ENCODE results near the gene PNN. TPM values are rescaled to one million over a fixed set of nuclear protein-coding genes. Genes with fewer than 3 reads are reported as not detected.
"Not testable (repeated sequence)": the region's sequence is repeated elsewhere in the genome, so short reads cannot be mapped to it uniquely, and the experiment has no call there.

Gene PNN
- total RNA-seq, 2 experiments from 2014 or later, result 76.8 to 91.2 TPM

DNA sequence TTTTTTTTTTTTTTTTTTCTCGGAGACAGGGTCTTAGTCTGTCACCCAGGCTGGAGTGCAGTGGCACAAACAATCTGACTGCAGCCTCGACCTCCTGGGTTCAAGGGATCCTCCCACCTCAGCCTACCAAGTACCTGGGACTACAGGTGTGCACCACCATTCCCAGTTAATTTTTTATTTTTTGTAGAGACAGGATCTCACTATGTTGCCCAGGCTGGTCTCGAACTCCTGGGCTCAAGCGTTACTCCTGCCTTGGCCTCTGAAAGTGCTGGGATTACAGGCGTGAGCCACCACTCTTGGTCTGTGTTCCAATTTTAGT lies 8.6 kb downstream of the PNN start:
- Mint-ChIP-seq H3K4me1 (peaks cover 25% of the 10 kb centered on the region), H3K36me3 (ENCODE audit: low read depth) (peaks cover 34% of the 10 kb centered on the region)
- H3K4me3 Mint-ChIP-seq, H3K9me3 Mint-ChIP-seq, H3K27me3 Mint-ChIP-seq, CTCF ChIA-PET, DNase-seq, H3K27ac Mint-ChIP-seq: not testable (repeated sequence)
- POLR2A ChIA-PET, result interaction anchor here (0.5 kb wide), 1 partner anchor 47 kb away, joined by 4 read pairs; no protein-coding TSS in a partner anchor

GRCh38 chr14:39184628-39185255 lies 9.7 kb downstream of the PNN start:
- CTCF ChIA-PET, result interaction anchor here (0.6 to 1.4 kb wide), 4 partner anchors 17 to 153 kb away, joined by 3 to 7 read pairs (median 4); no protein-coding TSS in a partner anchor
- no peak overlapping the region for H3K4me3 Mint-ChIP-seq

DNA sequence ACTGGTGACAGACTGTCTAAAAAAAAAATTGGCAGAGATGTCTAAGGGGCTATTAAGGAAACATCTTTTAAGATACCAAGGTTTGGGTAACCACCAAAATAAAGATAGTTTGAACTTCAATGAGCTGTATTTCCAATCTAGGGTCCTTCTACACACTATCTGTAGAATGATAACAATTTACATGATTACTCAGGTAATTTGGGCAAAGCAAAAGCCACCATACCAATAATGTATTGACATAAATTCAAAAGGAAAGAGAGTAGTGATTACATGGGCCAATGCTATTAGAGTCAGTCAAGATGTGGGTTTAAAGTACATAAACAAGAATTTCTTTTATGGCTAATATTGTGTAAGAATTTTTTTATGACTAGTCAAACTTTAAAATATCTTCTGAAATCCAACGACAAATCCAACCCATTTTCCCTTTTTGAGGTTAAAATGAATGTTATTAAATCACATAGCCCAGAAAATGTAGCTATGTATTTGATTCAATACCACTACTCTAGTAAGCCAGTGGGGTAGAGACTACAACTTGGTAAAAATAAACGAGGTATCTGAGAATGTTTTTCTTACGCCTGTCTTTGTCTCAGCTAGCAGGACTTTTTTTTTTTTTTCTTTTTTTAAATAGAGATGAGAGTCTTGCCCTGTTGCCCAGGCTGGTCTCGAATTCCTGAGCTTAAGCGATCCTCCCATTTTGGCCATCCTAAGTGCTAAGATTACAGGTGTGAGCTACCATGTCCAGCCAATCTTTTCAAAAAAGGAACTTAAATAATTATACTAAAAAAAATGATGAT lies 10.4 kb downstream of the PNN start:
- ChIA-PET POLR2A (interaction anchor here (0.8 kb wide), 1 partner anchor 246 kb away, joined by 3 read pairs; no protein-coding TSS in a partner anchor), CTCF (interaction anchor here (0.6 to 1.4 kb wide), 4 partner anchors 17 to 152 kb away, joined by 3 to 7 read pairs (median 4); no protein-coding TSS in a partner anchor)
- Mint-ChIP-seq H3K27ac (no peak overlapping the region), H3K4me3 (no peak overlapping the region), H3K36me3 (ENCODE audit: low read depth) (peaks cover 26% of the 10 kb centered on the region), H3K27me3 (no peaks in the 10 kb centered on the region), H3K9me3 (no peaks in the 10 kb centered on the region), H3K4me1 (peaks cover 15% of the 10 kb centered on the region)
- DNase-seq, result no peak

More at GRCh38 chr14:39184628-39185255, 9.7 kb downstream of the PNN start:
- DNase-seq, result no peak
- POLR2A ChIA-PET, result no interaction called here
- peaks cover 26% of the 10 kb centered on the region for H3K36me3 Mint-ChIP-seq (ENCODE audit: low read depth)
- H3K4me1 Mint-ChIP-seq, result peaks cover 17% of the 10 kb centered on the region
- H3K27ac Mint-ChIP-seq, result no peak overlapping the region
- no peaks in the 10 kb centered on the region for H3K9me3 Mint-ChIP-seq
- no peaks in the 10 kb centered on the region for H3K27me3 Mint-ChIP-seq

GRCh38 chr14:39186941-39187525 lies 12.0 kb downstream of the PNN start:
- H3K9me3 Mint-ChIP-seq, result no peaks in the 10 kb centered on the region
- DNase-seq, result no peak
- CTCF ChIA-PET, result no interaction called here
- H3K36me3 Mint-ChIP-seq (ENCODE audit: low read depth), result peaks cover 26% of the 10 kb centered on the region
- peaks cover 15% of the 10 kb centered on the region for H3K4me1 Mint-ChIP-seq
- POLR2A ChIA-PET, result no interaction called here
- H3K27me3 Mint-ChIP-seq, result no peaks in the 10 kb centered on the region
- H3K27ac Mint-ChIP-seq, result no peak overlapping the region
- no peak overlapping the region for H3K4me3 Mint-ChIP-seq

DNA sequence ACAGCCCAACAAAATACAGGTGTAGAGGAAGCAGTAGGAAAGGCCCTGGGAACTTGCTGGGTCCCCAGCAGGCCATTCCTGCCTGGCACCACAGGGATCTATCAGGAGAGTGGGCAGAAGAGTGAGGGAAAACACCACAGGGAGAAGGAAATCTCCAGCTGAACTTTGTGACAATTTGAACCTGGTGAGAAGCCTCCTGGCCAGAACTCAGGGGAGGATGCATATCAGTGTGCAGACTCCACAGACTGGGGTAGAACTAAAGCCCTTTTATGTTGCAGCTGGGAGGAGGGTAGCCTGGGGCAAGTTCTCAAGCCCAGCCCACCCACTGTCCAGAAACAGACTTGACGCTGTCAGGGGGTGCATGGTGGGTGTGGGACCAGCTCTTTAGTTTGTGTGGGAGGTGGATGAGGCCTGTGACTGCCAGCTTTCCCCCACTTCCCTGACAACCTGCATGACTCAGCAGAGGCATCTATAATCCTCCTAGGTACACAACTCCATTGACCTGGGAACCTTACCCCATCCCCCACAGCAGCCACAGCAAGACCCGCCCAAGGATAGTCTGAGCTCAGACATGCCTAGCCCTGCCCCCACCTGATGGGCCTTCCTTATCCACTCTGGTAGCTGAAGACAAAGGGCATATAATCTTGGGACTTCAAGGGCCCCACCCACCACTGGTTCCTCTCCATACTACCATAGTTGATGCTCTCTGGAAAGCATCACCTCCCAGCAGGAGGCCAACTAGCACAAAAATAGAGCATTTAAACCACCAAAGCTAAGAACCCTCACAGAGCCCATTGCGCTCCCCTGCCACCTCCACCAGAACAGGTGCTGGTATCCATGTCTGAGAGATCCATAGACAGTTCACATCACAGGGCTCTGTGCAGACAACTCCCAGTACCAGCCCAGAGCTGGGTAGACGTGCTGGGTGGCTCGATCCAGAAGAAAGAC lies 28.9 kb downstream of the PNN start:
- ChIA-PET CTCF (interaction anchor here (1.0 to 2.9 kb wide), 4 partner anchors 11 to 26 kb away, joined by 3 to 7 read pairs (median 4); no protein-coding TSS in a partner anchor), POLR2A (no interaction called here)
- no peak overlapping the region for H3K27ac Mint-ChIP-seq
- H3K9me3 Mint-ChIP-seq, result peaks cover 26% of the 10 kb centered on the region
- DNase-seq, result no peak
- peaks cover 42% of the 10 kb centered on the region for H3K4me1 Mint-ChIP-seq
- H3K27me3 Mint-ChIP-seq, result no peaks in the 10 kb centered on the region
- peaks cover 25% of the 10 kb centered on the region for H3K36me3 Mint-ChIP-seq (ENCODE audit: low read depth)
- H3K4me3 Mint-ChIP-seq, result no peak overlapping the region

GRCh38 chr14:39207430-39207829 lies 32.4 kb downstream of the PNN start:
- peaks cover 42% of the 10 kb centered on the region for H3K4me1 Mint-ChIP-seq
- H3K4me3 Mint-ChIP-seq, result peak overlapping the region; percentile 17
- POLR2A ChIA-PET, DNase-seq, H3K27me3 Mint-ChIP-seq: not testable (repeated sequence)
- H3K27ac Mint-ChIP-seq, result peak overlapping the region; percentile 90
- peaks cover 26% of the 10 kb centered on the region for H3K9me3 Mint-ChIP-seq
- peaks cover 25% of the 10 kb centered on the region for H3K36me3 Mint-ChIP-seq (ENCODE audit: low read depth)
- CTCF ChIA-PET, result interaction anchor here (1.2 kb wide), 2 partner anchors 12 to 19 kb away, joined by 3 to 5 read pairs; no protein-coding TSS in a partner anchor

- H3K36me3 Mint-ChIP-seq (ENCODE audit: low read depth), result peaks cover 17% of the 10 kb centered on the region
- no peak overlapping the region for H3K27ac Mint-ChIP-seq
- H3K9me3 Mint-ChIP-seq, result peaks cover 14% of the 10 kb centered on the region
- ChIA-PET CTCF (interaction anchor here (0.6 to 1.1 kb wide), 2 partner anchors 15 to 18 kb away, joined by 4 to 6 read pairs; no protein-coding TSS in a partner anchor), POLR2A (no interaction called here)
- no peak for DNase-seq
- H3K27me3 Mint-ChIP-seq, result no peaks in the 10 kb centered on the region
- no peak overlapping the region for H3K4me3 Mint-ChIP-seq
- peaks cover 25% of the 10 kb centered on the region for H3K4me1 Mint-ChIP-seq
Observed at GRCh38 chr14:39211109-39211741, 36.2 kb downstream of the PNN start.

DNA sequence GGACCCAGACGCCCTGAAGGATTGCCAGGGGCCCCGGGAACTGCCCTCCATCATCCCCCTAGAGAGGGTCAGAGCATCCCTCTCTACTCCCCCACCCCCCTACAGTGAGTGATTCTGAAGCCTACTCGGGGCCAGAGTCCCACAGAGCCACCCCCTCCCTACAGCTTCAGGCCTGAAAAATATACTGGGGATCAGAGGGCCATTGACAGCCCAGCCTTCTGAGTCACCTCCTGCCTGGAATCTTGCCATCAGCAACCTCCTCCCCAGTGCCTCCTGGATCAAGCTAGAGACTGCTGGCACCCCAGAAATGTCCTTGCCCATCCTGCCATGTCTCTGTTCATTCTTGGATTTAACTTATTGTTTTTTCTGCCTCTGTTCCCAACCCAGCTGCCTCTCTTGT lies 37.0 kb downstream of the PNN start:
- peaks cover 21% of the 10 kb centered on the region for H3K4me1 Mint-ChIP-seq
- no peak overlapping the region for H3K27ac Mint-ChIP-seq
- H3K27me3 Mint-ChIP-seq, result no peaks in the 10 kb centered on the region
- ChIA-PET POLR2A (no interaction called here), CTCF (interaction anchor here (0.6 to 1.1 kb wide), 3 partner anchors 10 to 17 kb away, joined by 3 to 6 read pairs (median 4); no protein-coding TSS in a partner anchor)
- H3K9me3 Mint-ChIP-seq, result peaks cover 11% of the 10 kb centered on the region
- peaks cover 9% of the 10 kb centered on the region for H3K36me3 Mint-ChIP-seq (ENCODE audit: low read depth)
- no peak overlapping the region for H3K4me3 Mint-ChIP-seq
- no peak for DNase-seq

GRCh38 chr14:39212693-39213092 lies 37.6 kb downstream of the PNN start:
- peaks cover 17% of the 10 kb centered on the region for H3K4me1 Mint-ChIP-seq
- ChIA-PET POLR2A (no interaction called here), CTCF (interaction anchor here (1.0 kb wide), 1 partner anchor 9 kb away, joined by 3 read pairs; no protein-coding TSS in a partner anchor)
- H3K27me3 Mint-ChIP-seq, result no peaks in the 10 kb centered on the region
- peaks cover 4% of the 10 kb centered on the region for H3K36me3 Mint-ChIP-seq (ENCODE audit: low read depth)
- no peak overlapping the region for H3K4me3 Mint-ChIP-seq
- peaks cover 8% of the 10 kb centered on the region for H3K9me3 Mint-ChIP-seq
- no peak for DNase-seq
- H3K27ac Mint-ChIP-seq, result no peak overlapping the region

- ChIA-PET POLR2A (no interaction called here), CTCF (interaction anchor here (1.0 to 1.6 kb wide), 2 partner anchors 10 to 27 kb away, joined by 3 read pairs; no protein-coding TSS in a partner anchor)
- peaks cover 2% of the 10 kb centered on the region for H3K36me3 Mint-ChIP-seq (ENCODE audit: low read depth)
- H3K4me3 Mint-ChIP-seq, result no peak overlapping the region
- H3K4me1 Mint-ChIP-seq, result peaks cover 18% of the 10 kb centered on the region
- H3K27me3 Mint-ChIP-seq, result no peaks in the 10 kb centered on the region
- peaks cover 5% of the 10 kb centered on the region for H3K9me3 Mint-ChIP-seq
- no peak for DNase-seq
- no peak overlapping the region for H3K27ac Mint-ChIP-seq
Observed at GRCh38 chr14:39217214-39217879, 42.3 kb downstream of the PNN start.

GRCh38 chr14:39218171-39218769 lies 43.2 kb downstream of the PNN start:
- Mint-ChIP-seq H3K4me1 (peaks cover 18% of the 10 kb centered on the region), H3K27ac (no peak overlapping the region), H3K9me3 (peaks cover 5% of the 10 kb centered on the region), H3K27me3 (no peaks in the 10 kb centered on the region), H3K4me3 (no peak overlapping the region), H3K36me3 (ENCODE audit: low read depth) (peaks cover 2% of the 10 kb centered on the region)
- no peak for DNase-seq
- ChIA-PET CTCF (interaction anchor here (1.3 to 1.6 kb wide), 2 partner anchors 9 to 48 kb away, joined by 3 read pairs; partner anchors contain the start of gene TRAPPC6B), POLR2A (no interaction called here)

All from activated CD4-positive, alpha-beta T cell treated with anti-CD3 and anti-CD28 coated beads, Interleukin-2, amount 10 ng/mL, durations not matched to agents 7 days and 5 days (primary cell).